H1 (cell line): Measurements from ENCODE around the gene CDC40. TPM values are rescaled to one million over a fixed set of nuclear protein-coding genes. Genes with fewer than 3 reads are reported as not detected.

Experiments
- CTCF ChIA-PET: fragments of 300-600 bp; sonication (Branson Sonifier 250); formaldehyde crosslinking; loops from one replicate; lab custom pipeline; 2021; ENCODE audit not compliant: partially characterized antibody; lab: Charles Lee
- POLR2A ChIA-PET: fragments of 300-600 bp; sonication (Branson Sonifier 250); formaldehyde crosslinking; loops from one replicate; lab custom pipeline; 2021; ENCODE audit warnings: inconsistent platforms; ENCODE audit not compliant: partially characterized antibody; lab: Charles Lee
- DNase-seq, 2 experiments: peaks; one replicate each; pipeline versions ENCODE4 v3.0.0 to v3.0.0-alpha.2; 2010 to 2022; ENCODE audit warnings: low spot score in 2 of 2, low read depth in 1 of 2, mixed read lengths in 1 of 2
- FAIRE-seq: peaks from 2 replicates; lab custom pipeline; 2011; peaks lifted over from hg19 to GRCh38; lab: Jason Lieb, UNC
- H2AFZ ChIP-seq: 2 replicates; pipeline ENCODE4 v1.8.1; 2012; ENCODE audit warnings: low read length, inconsistent platforms
- H2AK5ac ChIP-seq: 2 replicates; pipeline ENCODE4 v1.6.1; 2013; ENCODE audit warnings: low read depth, low read length
- H2BK120ac ChIP-seq: replicated peaks from 2 replicates; pipeline ENCODE3; 2013; ENCODE audit warnings: low read depth, low read length, inconsistent platforms
- H2BK12ac ChIP-seq: 2 replicates; pipeline ENCODE4 v1.6.1; 2013; ENCODE audit warnings: low read depth, low read length
- H2BK15ac ChIP-seq: 2 replicates; pipeline ENCODE4 v1.6.1; 2013; ENCODE audit warnings: low read length
- H2BK20ac ChIP-seq: 2 replicates; pipeline ENCODE4 v1.6.1; 2013; ENCODE audit warnings: low read length
- H2BK5ac ChIP-seq: 2 replicates; pipeline ENCODE4 v1.6.1; 2013; ENCODE audit warnings: low read depth, low read length
- H3K14ac ChIP-seq: 2 replicates; pipeline ENCODE4 v1.6.1; 2013; ENCODE audit warnings: inconsistent platforms; ENCODE audit not compliant: insufficient read length
- H3K18ac ChIP-seq: 2 replicates; pipeline ENCODE4 v1.6.1; 2013; ENCODE audit warnings: low read length; ENCODE audit errors: extremely low read depth
- H3K23ac ChIP-seq: 2 replicates; pipeline ENCODE4 v1.6.1; 2013; ENCODE audit warnings: inconsistent platforms; ENCODE audit not compliant: insufficient read length
- H3K23me2 ChIP-seq: 2 replicates; pipeline ENCODE4 v1.6.1; 2013; ENCODE audit warnings: low read depth, low read length
- H3K27ac ChIP-seq: 2 replicates; pipeline ENCODE4 v1.6.1; 2011; ENCODE audit warnings: low read depth, low read length, inconsistent platforms
- H3K27me3 ChIP-seq, 4 experiments: replicated peaks in 1 of 4; 1 replicate in 1 of 4; 2 replicates in 3 of 4; pipeline versions ENCODE4 v1.6.1 to v1.8.1; 2011 to 2013; ENCODE audit warnings: low read length in 3 of 4, mild to moderate bottlenecking in 3 of 4, inconsistent platforms in 2 of 4, mixed read lengths in 2 of 4, moderate library complexity in 1 of 4; ENCODE audit not compliant: control insufficient read depth in 3 of 4, insufficient read depth in 3 of 4; ENCODE audit errors: extremely low read depth in 1 of 4
- H3K36me3 ChIP-seq, 4 experiments: 2 replicates each; pipeline versions ENCODE4 v1.6.1 to v1.8.1; 2011 to 2013; ENCODE audit warnings: mild to moderate bottlenecking in 4 of 4, low read length in 3 of 4, moderate library complexity in 2 of 4, control low read depth in 1 of 4, inconsistent platforms in 1 of 4; ENCODE audit not compliant: insufficient read depth in 4 of 4, control insufficient read depth in 2 of 4
- H3K4ac ChIP-seq: replicated peaks from 2 replicates; pipeline ENCODE3; 2013; ENCODE audit warnings: low read length, low read depth, mixed read lengths, inconsistent platforms; ENCODE audit not compliant: insufficient read length
- H3K4me1 ChIP-seq, 4 experiments: replicated peaks in 1 of 4; 1 replicate in 1 of 4; 2 replicates in 3 of 4; pipeline versions ENCODE4 v1.6.1 to v1.8.1; 2011 to 2013; ENCODE audit warnings: low read length in 3 of 4, inconsistent platforms in 2 of 4, mixed read lengths in 1 of 4; ENCODE audit not compliant: insufficient read depth in 4 of 4, control insufficient read depth in 3 of 4
- H3K4me2 ChIP-seq, 2 experiments: 2 replicates each; pipeline versions ENCODE4 v1.6.1 to v1.8.1; 2011 to 2013; ENCODE audit warnings: low read depth in 2 of 2, low read length in 2 of 2, control low read depth in 1 of 2, inconsistent platforms in 1 of 2, mild to moderate bottlenecking in 1 of 2; ENCODE audit not compliant: insufficient read depth in 1 of 2
- H3K4me3 ChIP-seq, 4 experiments: fragments of 200-600, 300-600 bp in 1 of 4; sonication (generic), shearing (Covaris generic), sonication (Bioruptor Twin) in 1 of 4; 2 replicates each; pipeline versions ENCODE4 v1.5.1 to v1.8.1; 2011 to 2016; ENCODE audit warnings: low read length in 4 of 4, low read depth in 3 of 4, control low read depth in 2 of 4, inconsistent platforms in 2 of 4, mild to moderate bottlenecking in 2 of 4, mixed read lengths in 1 of 4, moderate library complexity in 1 of 4; ENCODE audit not compliant: insufficient read depth in 2 of 4; ENCODE audit errors: extremely low read depth in 1 of 4
- H3K56ac ChIP-seq: replicated peaks from 2 replicates; pipeline ENCODE3; 2013; ENCODE audit warnings: low read depth, mild to moderate bottlenecking, mixed read lengths, low read length, inconsistent platforms; ENCODE audit not compliant: insufficient read length
- H3K79me1 ChIP-seq: 2 replicates; pipeline ENCODE4 v1.6.1; 2013; ENCODE audit warnings: low read depth, low read length, control low read depth
- H3K79me2 ChIP-seq, 2 experiments: 2 replicates each; pipeline versions ENCODE4 v1.6.1 to v1.8.1; 2012 to 2013; ENCODE audit warnings: low read length in 2 of 2, mild to moderate bottlenecking in 2 of 2, inconsistent platforms in 1 of 2; ENCODE audit not compliant: insufficient read depth in 2 of 2, control insufficient read depth in 1 of 2
- H3K9ac ChIP-seq, 4 experiments: replicated peaks in 1 of 4; 1 replicate in 1 of 4; 2 replicates in 3 of 4; pipeline versions ENCODE4 v1.6.1 to v1.8.1; 2011 to 2013; ENCODE audit warnings: low read depth in 3 of 4, low read length in 3 of 4, control low read depth in 2 of 4, mild to moderate bottlenecking in 2 of 4, moderate library complexity in 2 of 4, inconsistent platforms in 1 of 4; ENCODE audit errors: extremely low read depth in 1 of 4
- H3K9me3 ChIP-seq, 2 experiments: 2 replicates each; pipeline versions ENCODE4 v1.6.1 to v1.8.1; 2012 to 2013; ENCODE audit warnings: mild to moderate bottlenecking in 2 of 2, moderate library complexity in 2 of 2, control low read depth in 1 of 2, inconsistent platforms in 1 of 2, low read depth in 1 of 2, low read length in 1 of 2, mixed read lengths in 1 of 2; ENCODE audit not compliant: insufficient read depth in 2 of 2
- H4K20me1 ChIP-seq, 2 experiments: replicated peaks in 1 of 2; 2 replicates each; pipeline versions ENCODE3 to v1.8.1; 2011 to 2013; ENCODE audit warnings: inconsistent platforms in 2 of 2, low read length in 2 of 2, mild to moderate bottlenecking in 1 of 2; ENCODE audit not compliant: insufficient read depth in 2 of 2, control insufficient read depth in 1 of 2
- H4K5ac ChIP-seq: 2 replicates; pipeline ENCODE4 v1.6.1; 2013; ENCODE audit warnings: low read length, low read depth, mixed read lengths, inconsistent platforms; ENCODE audit not compliant: insufficient read length
- H4K8ac ChIP-seq: 2 replicates; pipeline ENCODE4 v1.8.0; 2013; ENCODE audit warnings: mild to moderate bottlenecking, moderate library complexity, low read length, inconsistent platforms; ENCODE audit not compliant: insufficient read depth; ENCODE audit errors: extremely low read depth
- H4K91ac ChIP-seq: replicated peaks from 2 replicates; pipeline ENCODE3; 2013; ENCODE audit warnings: low read length, mixed read lengths, inconsistent platforms; ENCODE audit not compliant: insufficient read length
- CHD2 ChIP-seq: IDR thresholded peaks from 2 replicates; pipeline ENCODE4 v1.6.1; 2012; ENCODE audit warnings: low read length, improper control_type of control experiment
- EGR1 ChIP-seq: IDR thresholded peaks from 2 replicates; pipeline ENCODE4 v1.6.1; 2011; ENCODE audit warnings: low read depth, low read length, borderline replicate concordance
- RXRA ChIP-seq: IDR thresholded peaks from 2 replicates; pipeline ENCODE4 v1.6.1; 2011; ENCODE audit warnings: low read depth, mild to moderate bottlenecking, low read length, moderate library complexity; ENCODE audit not compliant: insufficient read depth
- YY1 ChIP-seq: IDR thresholded peaks from 2 replicates; pipeline ENCODE4 v1.6.1; 2011; ENCODE audit warnings: low read depth, mild to moderate bottlenecking, low read length
- WGBS, 2 experiments: shearing (Covaris generic) in 1 of 2; methylation state at CpG; one replicate each; pipeline versions ENCODE4 v1.1.6 to v1.1.7; 2013 to 2015; ENCODE audit warnings: low lambda C conversion rate in 2 of 2, mixed read lengths in 2 of 2, inconsistent platforms in 1 of 2, low coverage in 1 of 2, missing lambda C conversion rate in 1 of 2; ENCODE audit not compliant: insufficient replicate concordance in 2 of 2, insufficient coverage in 1 of 2, insufficient read length in 1 of 2; ENCODE audit errors: extremely low coverage in 1 of 2, missing lambda C conversion rate in 1 of 2; 5-methylcytosine and 5-hydroxymethylcytosine counted together
- polyA plus RNA-seq, 7 experiments: library from polyadenylated mRNA; depleted of rRNA in 3 of 7; stranded (reverse) in 5 of 7; unstranded in 2 of 7; fragments of >200 nt in 5 of 7; fragments of 200-250 nt in 2 of 7; gene quantifications; 1 replicate in 5 of 7; 2 replicates in 1 of 7; 4 replicates in 1 of 7; pipeline versions ENCODE4 v1.2.1 to v1.2.3, GENCODE V29; 2011 to 2013; ENCODE audit warnings: missing spikeins in 2 of 7, mixed read lengths in 2 of 7
- total RNA-seq: library from RNA; stranded (reverse); fragmentation: NEBNext Ultra II Directional; extraction: Animal tissue kit (Norgen Biotek cat#: 25700); gene quantifications from 2 replicates; pipeline ENCODE4 v1.2.1, GENCODE V29; 2021

Gene CDC40
- total and polyA plus RNA-seq, 2 of the 8 experiments (the other 6 are each of a cell fraction or from before 2014, with no cell fraction given) = 7.3 to 27.2 TPM

DNA sequence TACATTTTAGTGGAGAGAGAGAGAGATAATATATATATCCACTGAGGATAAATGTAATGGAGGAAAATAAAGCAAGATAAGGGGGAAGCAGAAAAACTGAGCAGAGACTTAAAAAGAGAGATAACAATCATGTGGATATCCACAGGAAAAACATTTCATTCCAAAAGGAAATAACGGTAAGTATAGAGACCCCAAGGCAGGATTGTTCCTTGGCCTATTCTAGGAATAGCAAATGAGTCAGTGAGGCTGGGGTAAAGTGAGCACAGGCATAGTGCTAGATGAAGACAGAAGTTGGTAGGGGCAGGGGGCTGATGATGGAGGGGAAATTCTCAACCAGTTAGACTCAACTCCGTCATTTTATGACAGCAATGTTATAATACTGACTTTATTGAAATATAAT lies 11.2 kb downstream of the CDC40 start:
- H4K8ac ChIP-seq = no peak overlapping the region
- no peak overlapping the region for H3K14ac ChIP-seq
- H3K4me1 ChIP-seq = no peaks in the 10 kb centered on the region
- no peak overlapping the region for H3K23ac ChIP-seq
- H3K4me3 ChIP-seq = no peak overlapping the region
- H3K9me3 ChIP-seq = no peaks in the 10 kb centered on the region
- DNase-seq (no peak), FAIRE-seq (no peak)
- H3K27me3 ChIP-seq = no peaks in the 10 kb centered on the region
- WGBS, 2 experiments = 98% methylated on average over 2 of the region's 2 CpGs; no CpG with 5 or more reads in 1 of the 2 experiments
- no peak overlapping the region for H4K91ac ChIP-seq
- no peak overlapping the region for H2BK15ac ChIP-seq
- POLR2A ChIA-PET = interaction anchor here (1.2 kb wide), 1 partner anchor 11 kb away, joined by 3 read pairs; the partner anchor contains the start of gene CDC40
- H3K27ac ChIP-seq = no peak overlapping the region
- no peak overlapping the region for H2BK120ac ChIP-seq
- no peak overlapping the region for H3K56ac ChIP-seq
- H3K4me2 ChIP-seq = no peak overlapping the region
- no peak overlapping the region for H3K9ac ChIP-seq
- H4K5ac ChIP-seq = no peak overlapping the region
- H2BK5ac ChIP-seq = no peak overlapping the region
- H3K23me2 ChIP-seq = no peaks in the 10 kb centered on the region
- H3K4ac ChIP-seq = no peak overlapping the region
- peaks cover 4 to 58% of the 10 kb centered on the region in 2 experiments; a peak in 2 of 4 replicates for H3K79me2 ChIP-seq
- H3K79me1 ChIP-seq = no peaks in the 10 kb centered on the region; the same call in 1 of the 2 replicates
- no peak overlapping the region for H2BK12ac ChIP-seq
- H2AK5ac ChIP-seq = no peak overlapping the region
- peaks cover 0 to 1% of the 10 kb centered on the region in 2 experiments for H4K20me1 ChIP-seq
- H3K18ac ChIP-seq = no peak overlapping the region
- peaks cover 0 to 13% (median 0%) of the 10 kb centered on the region in 4 experiments; a peak in 3 of 8 replicates for H3K36me3 ChIP-seq
- no peak overlapping the region for H2BK20ac ChIP-seq
- H2AFZ ChIP-seq = no peak overlapping the region
- CTCF ChIA-PET = no interaction called here
- TF ChIP-seq EGR1 = no peak
- no peak for TF ChIP-seq CHD2
- TF ChIP-seq RXRA = no peak
- TF ChIP-seq YY1 = no peak
